SK-N-SH (cell line): ENCODE results near the gene MYO1D.

Experiments used
- EP300 ChIP-seq, 2 experiments: IDR thresholded peaks; 2 replicates each; pipeline versions ENCODE4 v1.4.0 to v1.6.1; 2012; ENCODE audit warnings: borderline replicate concordance in 1 of 2, low read depth in 1 of 2, low read length in 1 of 2
- EZH2phosphoT487 ChIP-seq: fragments of 200-600 bp; sonication (generic); IDR thresholded peaks from 2 replicates; pipeline ENCODE4 v1.6.1; 2017; ENCODE audit warnings: low read depth, mixed run types, mild to moderate bottlenecking, antibody characterized with exemption, moderate library complexity, borderline replicate concordance
- NRF1 ChIP-seq: IDR thresholded peaks from 2 replicates; pipeline ENCODE4 v1.6.1; 2012; ENCODE audit warnings: low read depth, mild to moderate bottlenecking, low read length
- RAD21 ChIP-seq: IDR thresholded peaks from 2 replicates; pipeline ENCODE4 v1.6.1; 2012; ENCODE audit warnings: mild to moderate bottlenecking, low read length
- TF ChIP-seq, protein P1 (sequence below): IDR thresholded peaks from 2 replicates; pipeline ENCODE4; 2012
- TF ChIP-seq, protein P2 (sequence below): fragments of 200-600 bp; sonication (generic); IDR thresholded peaks from 2 replicates; pipeline ENCODE4 v1.6.1; 2017; ENCODE audit warnings: antibody characterized with exemption, mild to moderate bottlenecking, moderate library complexity
- TF ChIP-seq, protein P3 (sequence below): IDR thresholded peaks from 2 replicates; pipeline ENCODE4 v1.4.0; 2012; ENCODE audit warnings: low read depth

DNA sequence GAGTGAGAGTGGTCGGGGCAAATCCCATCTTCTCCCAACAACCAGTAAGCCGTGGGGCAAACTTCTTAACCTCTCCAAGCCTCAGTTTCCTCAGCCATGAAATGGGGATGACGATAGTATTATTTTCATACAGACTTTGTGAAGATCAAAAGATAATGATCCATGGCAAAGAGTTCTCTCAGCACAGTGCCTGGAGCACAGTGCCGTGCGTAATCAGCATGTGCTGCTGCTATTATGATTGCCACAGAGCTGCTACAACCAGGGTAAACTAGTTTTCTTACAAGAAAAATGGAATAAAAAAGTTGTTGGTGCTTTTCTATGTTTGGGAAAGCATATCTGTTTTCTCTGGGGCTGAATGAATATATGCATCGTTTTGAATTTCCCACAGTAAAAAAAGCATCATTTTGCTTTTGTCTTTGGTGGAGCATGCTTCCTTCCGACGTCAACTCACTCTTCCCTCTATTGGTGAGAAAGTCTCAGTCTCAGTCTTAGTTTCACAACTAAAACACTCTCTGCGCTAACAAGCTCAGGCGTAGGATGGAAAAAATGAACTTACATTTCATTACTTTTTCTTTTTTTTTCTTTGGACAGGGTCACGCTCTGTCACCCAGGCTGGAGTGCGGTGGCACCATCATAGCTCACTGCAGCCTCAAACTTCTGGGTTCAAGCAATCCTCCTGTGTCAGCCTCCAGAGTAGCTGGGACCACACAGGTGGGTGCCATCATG, 352.9 kb downstream of the MYO1D start:
- TF ChIP-seq EZH2phosphoT487 (no peak), RAD21 (no peak), NRF1 (no peak), EP300 (IDR thresholded peaks at IDR 0.05; ENCODE audit: borderline replicate concordance in 1 of 2, low read depth in 1 of 2, low read length in 1 of 2) (no peak)
- TF ChIP-seq, protein P1, sequence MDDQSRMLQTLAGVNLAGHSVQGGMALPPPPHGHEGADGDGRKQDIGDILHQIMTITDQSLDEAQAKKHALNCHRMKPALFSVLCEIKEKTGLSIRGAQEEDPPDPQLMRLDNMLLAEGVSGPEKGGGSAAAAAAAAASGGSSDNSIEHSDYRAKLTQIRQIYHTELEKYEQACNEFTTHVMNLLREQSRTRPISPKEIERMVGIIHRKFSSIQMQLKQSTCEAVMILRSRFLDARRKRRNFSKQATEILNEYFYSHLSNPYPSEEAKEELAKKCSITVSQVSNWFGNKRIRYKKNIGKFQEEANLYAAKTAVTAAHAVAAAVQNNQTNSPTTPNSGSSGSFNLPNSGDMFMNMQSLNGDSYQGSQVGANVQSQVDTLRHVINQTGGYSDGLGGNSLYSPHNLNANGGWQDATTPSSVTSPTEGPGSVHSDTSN, result no peak
- TF ChIP-seq, protein P2, sequence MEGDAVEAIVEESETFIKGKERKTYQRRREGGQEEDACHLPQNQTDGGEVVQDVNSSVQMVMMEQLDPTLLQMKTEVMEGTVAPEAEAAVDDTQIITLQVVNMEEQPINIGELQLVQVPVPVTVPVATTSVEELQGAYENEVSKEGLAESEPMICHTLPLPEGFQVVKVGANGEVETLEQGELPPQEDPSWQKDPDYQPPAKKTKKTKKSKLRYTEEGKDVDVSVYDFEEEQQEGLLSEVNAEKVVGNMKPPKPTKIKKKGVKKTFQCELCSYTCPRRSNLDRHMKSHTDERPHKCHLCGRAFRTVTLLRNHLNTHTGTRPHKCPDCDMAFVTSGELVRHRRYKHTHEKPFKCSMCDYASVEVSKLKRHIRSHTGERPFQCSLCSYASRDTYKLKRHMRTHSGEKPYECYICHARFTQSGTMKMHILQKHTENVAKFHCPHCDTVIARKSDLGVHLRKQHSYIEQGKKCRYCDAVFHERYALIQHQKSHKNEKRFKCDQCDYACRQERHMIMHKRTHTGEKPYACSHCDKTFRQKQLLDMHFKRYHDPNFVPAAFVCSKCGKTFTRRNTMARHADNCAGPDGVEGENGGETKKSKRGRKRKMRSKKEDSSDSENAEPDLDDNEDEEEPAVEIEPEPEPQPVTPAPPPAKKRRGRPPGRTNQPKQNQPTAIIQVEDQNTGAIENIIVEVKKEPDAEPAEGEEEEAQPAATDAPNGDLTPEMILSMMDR, result no peak
- TF ChIP-seq, protein P3, sequence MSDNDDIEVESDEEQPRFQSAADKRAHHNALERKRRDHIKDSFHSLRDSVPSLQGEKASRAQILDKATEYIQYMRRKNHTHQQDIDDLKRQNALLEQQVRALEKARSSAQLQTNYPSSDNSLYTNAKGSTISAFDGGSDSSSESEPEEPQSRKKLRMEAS, result no peak
